CD8-positive, alpha-beta memory T cell (primary cell): Measurements from ENCODE around the gene OVCH1. TPM values are rescaled to one million over a fixed set of nuclear protein-coding genes. Genes with fewer than 3 reads are reported as not detected.
"Not testable (repeated sequence)": the region's sequence is repeated elsewhere in the genome, so short reads cannot be mapped to it uniquely, and the experiment has no call there.

Experiments used
- CTCF ChIA-PET: fragments of 350-600 bp; sonication (Branson Sonifier 250); formaldehyde crosslinking; loops from one replicate; lab custom pipeline; 2021; ENCODE audit warnings: antibody characterized with exemption; lab: Charles Lee
- POLR2A ChIA-PET: fragments of 350-600 bp; sonication (Branson Sonifier 250); formaldehyde crosslinking; loops from one replicate; lab custom pipeline; 2021; ENCODE audit warnings: antibody characterized with exemption; lab: Charles Lee
- DNase-seq, 5 donors: peaks; one replicate each; pipeline versions ENCODE4 v3.0.0 to v3.0.0-alpha.2; 2020 to 2022; ENCODE audit warnings: mixed read lengths in 1 of 5
- H3K27ac ChIP-seq: one replicate; pipeline ENCODE4 v1.7.0; 2013; ENCODE audit warnings: low read depth, mild to moderate bottlenecking, low read length, moderate library complexity
- H3K27me3 ChIP-seq: 2 replicates; pipeline ENCODE4 v1.7.0; 2013; ENCODE audit warnings: low read length, mild to moderate bottlenecking; ENCODE audit not compliant: insufficient read depth, poor library complexity, severe bottlenecking
- H3K36me3 ChIP-seq: 2 replicates; pipeline ENCODE4 v1.7.0; 2013; ENCODE audit warnings: mild to moderate bottlenecking, low read length, moderate library complexity; ENCODE audit not compliant: insufficient read depth
- H3K4me1 ChIP-seq: 2 replicates; pipeline ENCODE4 v1.7.0; 2013; ENCODE audit warnings: mild to moderate bottlenecking, low read length, moderate library complexity; ENCODE audit not compliant: insufficient read depth
- H3K4me3 ChIP-seq: 2 replicates; pipeline ENCODE4 v1.7.0; 2013; ENCODE audit warnings: mild to moderate bottlenecking, low read length
- H3K9me3 ChIP-seq: 2 replicates; pipeline ENCODE4 v1.7.0; 2013; ENCODE audit warnings: mild to moderate bottlenecking, low read length
- H3K27ac Mint-ChIP-seq, 8 donors: one replicate each; pipeline ENCODE4 v1.8.0; 2020 to 2021; ENCODE audit warnings: mixed read lengths in 8 of 8, mild to moderate bottlenecking in 6 of 8, inconsistent platforms in 3 of 8, moderate library complexity in 3 of 8
- H3K27me3 Mint-ChIP-seq, 2 donors: one replicate each; pipeline ENCODE4 v1.8.0; 2020 to 2021; ENCODE audit warnings: mixed read lengths in 2 of 2, mild to moderate bottlenecking in 1 of 2, moderate library complexity in 1 of 2
- H3K36me3 Mint-ChIP-seq, 3 donors: one replicate each; pipeline ENCODE4 v1.8.0; 2020 to 2021; ENCODE audit warnings: mixed read lengths in 3 of 3, inconsistent platforms in 1 of 3, mild to moderate bottlenecking in 1 of 3
- H3K4me1 Mint-ChIP-seq, 3 donors: one replicate each; pipeline ENCODE4 v1.8.0; 2020 to 2021; ENCODE audit warnings: mixed read lengths in 3 of 3, inconsistent platforms in 1 of 3, mild to moderate bottlenecking in 1 of 3
- H3K4me3 Mint-ChIP-seq, 7 donors: one replicate each; pipeline ENCODE4 v1.8.0; 2020 to 2021; ENCODE audit warnings: mixed read lengths in 7 of 7, mild to moderate bottlenecking in 6 of 7, moderate library complexity in 4 of 7, inconsistent platforms in 2 of 7
- H3K9me3 Mint-ChIP-seq, 5 donors: one replicate each; pipeline ENCODE4 v1.8.0; 2020 to 2022; ENCODE audit warnings: mixed read lengths in 5 of 5, mild to moderate bottlenecking in 3 of 5, moderate library complexity in 2 of 5, inconsistent platforms in 1 of 5
- polyA plus RNA-seq: library from polyadenylated mRNA; unstranded; fragments of 300-500 nt; fragmentation: Illumina TruSeq; gene quantifications from one replicate; pipeline ENCODE4 v1.2.3, GENCODE V29; 2021
- total RNA-seq, 2 experiments: library from RNA; stranded (reverse); gene quantifications; one replicate each; pipeline ENCODE4 v1.2.3, GENCODE V29; 2021

Gene OVCH1
- total and polyA plus RNA-seq, 3 experiments from 2014 or later, result not detected

DNA sequence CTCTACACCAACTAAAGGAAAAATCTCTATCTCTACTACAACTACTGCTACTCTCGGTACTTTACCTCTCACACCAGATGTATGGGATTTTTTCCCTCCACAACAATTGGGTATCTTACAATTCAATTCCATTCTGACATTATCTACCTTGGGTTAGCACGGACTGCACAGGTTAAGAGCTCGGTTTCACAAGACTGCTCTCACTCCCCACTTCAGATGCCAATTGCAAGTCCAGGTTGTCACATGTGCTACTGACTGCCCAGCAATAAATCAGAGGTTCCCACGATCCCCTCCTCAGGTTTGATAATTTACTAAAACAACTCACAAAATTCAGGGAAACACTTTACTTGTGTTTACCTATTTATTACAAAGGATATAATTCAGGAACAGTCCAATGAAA, 58.0 kb downstream of the OVCH1 start:
- no peaks in the 10 kb centered on the region for H3K4me1 Mint-ChIP-seq
- H3K27ac ChIP-seq, result no peak overlapping the region
- no peaks in the 10 kb centered on the region for H3K36me3 Mint-ChIP-seq
- H3K4me3 Mint-ChIP-seq, result no peak overlapping the region
- H3K27me3 ChIP-seq, result no peaks in the 10 kb centered on the region
- no peaks in the 10 kb centered on the region for H3K36me3 ChIP-seq
- DNase-seq, result no peak
- ChIA-PET POLR2A (no interaction called here), CTCF (no interaction called here)
- no peak overlapping the region for H3K4me3 ChIP-seq
- H3K9me3 Mint-ChIP-seq, result peaks cover 0 to 10% (median 3%) of the 10 kb centered on the region in 5 donors
- no peaks in the 10 kb centered on the region for H3K9me3 ChIP-seq
- H3K4me1 ChIP-seq, result no peaks in the 10 kb centered on the region
- H3K27ac Mint-ChIP-seq, result no peak overlapping the region
- H3K27me3 Mint-ChIP-seq, result peaks cover 7 to 14% of the 10 kb centered on the region in 2 donors

DNA sequence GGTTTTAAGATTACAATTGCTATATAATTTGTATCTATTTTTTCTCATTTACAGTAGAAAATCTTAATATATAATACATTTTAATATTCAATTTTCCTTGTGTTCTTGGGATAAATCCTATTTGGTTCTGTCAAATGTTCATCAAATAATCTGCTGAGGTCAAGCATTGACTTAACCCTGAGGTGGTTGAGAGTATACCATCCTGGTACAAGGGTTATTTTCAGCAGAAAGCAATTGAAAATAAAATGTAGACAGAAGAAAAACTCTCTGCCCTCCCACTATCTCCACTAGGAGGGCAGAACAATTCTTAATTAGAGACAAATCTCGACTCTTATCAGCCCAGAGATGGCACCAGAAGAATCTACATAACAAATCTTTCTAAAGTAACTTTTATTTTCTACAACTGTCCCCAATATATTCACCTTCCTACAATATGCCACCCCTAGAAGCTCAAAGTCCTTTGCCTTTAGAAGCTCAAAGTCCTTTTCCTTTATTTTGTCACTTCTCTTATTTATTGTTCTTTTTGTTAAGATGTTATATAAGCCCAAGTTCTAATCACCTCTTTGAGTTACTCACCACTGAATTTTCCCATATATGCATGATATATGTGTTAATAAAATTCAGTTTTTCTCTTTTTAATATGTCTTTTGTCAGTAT, 58.6 kb downstream of the OVCH1 start:
- Mint-ChIP-seq H3K27ac (no peak overlapping the region), H3K4me3 (no peak overlapping the region), H3K9me3 (peaks cover 0 to 10% (median 3%) of the 10 kb centered on the region in 5 donors), H3K27me3 (peaks cover 7 to 16% of the 10 kb centered on the region in 2 donors), H3K36me3 (no peaks in the 10 kb centered on the region), H3K4me1 (no peaks in the 10 kb centered on the region)
- Histone ChIP-seq H3K27me3 (no peaks in the 10 kb centered on the region), H3K4me1 (no peaks in the 10 kb centered on the region), H3K27ac (no peak overlapping the region), H3K36me3 (no peaks in the 10 kb centered on the region), H3K4me3 (no peak overlapping the region), H3K9me3 (no peaks in the 10 kb centered on the region)
- POLR2A ChIA-PET, result no interaction called here
- CTCF ChIA-PET, result no interaction called here
- no peak for DNase-seq

DNA sequence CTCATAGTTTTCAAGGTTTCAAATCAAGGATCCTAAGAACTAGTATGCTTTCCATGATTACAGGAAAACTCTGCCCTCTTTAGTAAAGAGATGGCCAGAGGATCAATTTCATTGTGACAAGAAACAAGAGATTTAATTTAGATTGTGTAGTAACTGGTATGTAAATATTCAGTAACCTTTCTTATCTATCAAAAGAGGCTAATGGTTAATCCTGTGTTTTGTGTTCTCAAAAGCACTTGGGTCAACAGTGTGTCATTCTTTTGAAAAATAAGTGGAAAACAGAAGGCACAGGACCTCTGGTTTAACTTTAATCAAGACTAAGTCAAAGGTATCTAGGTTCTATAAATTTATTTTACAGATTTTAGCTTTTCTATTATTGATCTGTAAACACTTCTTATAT, 59.9 kb downstream of the OVCH1 start:
- H3K9me3 Mint-ChIP-seq, result peaks cover 0 to 10% (median 3%) of the 10 kb centered on the region in 5 donors
- Histone ChIP-seq H3K9me3 (no peaks in the 10 kb centered on the region), H3K27ac (no peak overlapping the region), H3K4me1 (no peaks in the 10 kb centered on the region), H3K27me3 (no peaks in the 10 kb centered on the region), H3K36me3 (no peaks in the 10 kb centered on the region), H3K4me3 (no peak overlapping the region)
- ChIA-PET POLR2A (no interaction called here), CTCF (no interaction called here)
- no peaks in the 10 kb centered on the region for H3K36me3 Mint-ChIP-seq
- H3K27ac Mint-ChIP-seq, result no peak overlapping the region
- H3K4me3 Mint-ChIP-seq, result no peak overlapping the region
- H3K27me3 Mint-ChIP-seq, result peaks cover 9 to 25% of the 10 kb centered on the region in 2 donors
- H3K4me1 Mint-ChIP-seq, result no peaks in the 10 kb centered on the region
- no peak for DNase-seq

DNA sequence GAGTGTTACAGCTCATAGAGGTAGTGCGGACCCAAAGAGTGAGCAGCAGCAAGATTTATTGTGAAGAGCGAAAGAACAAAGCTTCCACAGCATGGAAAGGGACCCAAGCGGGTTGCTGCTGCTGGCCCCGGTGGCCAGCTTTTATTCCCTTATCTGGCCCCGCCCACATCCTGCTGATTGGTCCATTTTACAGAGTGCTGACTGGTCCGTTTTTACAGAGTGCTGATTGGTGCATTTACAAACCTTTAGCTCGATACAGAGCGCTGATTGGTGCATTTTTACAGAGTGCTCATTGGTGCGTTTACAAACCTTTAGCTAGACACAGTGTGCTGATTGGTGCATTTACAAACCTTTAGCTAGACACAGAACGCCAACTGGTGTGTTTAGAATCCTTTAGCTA, 60.7 kb downstream of the OVCH1 start:
- not testable (repeated sequence) for H3K4me3 Mint-ChIP-seq

DNA sequence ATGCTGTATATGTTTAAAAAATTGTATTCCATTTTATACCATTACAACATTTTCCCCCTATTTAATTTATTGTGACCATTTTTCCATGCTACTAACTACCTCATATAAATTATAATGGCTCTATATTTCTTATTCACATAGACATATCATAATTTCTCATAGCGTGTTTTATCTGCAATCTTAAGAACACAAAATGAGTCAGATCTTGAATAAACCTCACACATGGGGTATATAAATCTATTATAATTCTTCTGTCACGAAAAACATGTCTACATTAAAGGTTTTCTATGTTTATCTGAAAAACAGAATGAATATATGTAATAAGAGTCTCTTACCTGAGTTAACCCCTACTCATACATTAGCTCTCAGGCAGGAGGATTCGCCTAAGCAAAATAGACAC, 66.0 kb downstream of the OVCH1 start:
- POLR2A ChIA-PET, result no interaction called here
- peaks cover 7 to 11% of the 10 kb centered on the region in 2 donors for H3K27me3 Mint-ChIP-seq
- no peaks in the 10 kb centered on the region for H3K36me3 ChIP-seq
- no peaks in the 10 kb centered on the region for H3K27me3 ChIP-seq
- no peak overlapping the region for H3K4me3 Mint-ChIP-seq
- H3K9me3 ChIP-seq, result no peaks in the 10 kb centered on the region
- no peak overlapping the region for H3K27ac ChIP-seq
- H3K4me3 ChIP-seq, result no peak overlapping the region
- H3K36me3 Mint-ChIP-seq, result no peaks in the 10 kb centered on the region
- peaks cover 0 to 6% (median 0%) of the 10 kb centered on the region in 3 donors for H3K4me1 Mint-ChIP-seq
- no peaks in the 10 kb centered on the region for H3K9me3 Mint-ChIP-seq
- CTCF ChIA-PET, result no interaction called here
- H3K27ac Mint-ChIP-seq, result no peak overlapping the region
- H3K4me1 ChIP-seq, result no peaks in the 10 kb centered on the region
- DNase-seq, result no peak

More for the DNA sequence above, 60.7 kb downstream of the OVCH1 start:
- POLR2A ChIA-PET, H3K9me3 ChIP-seq, H3K27me3 ChIP-seq, H3K4me3 ChIP-seq, H3K27ac ChIP-seq, H3K4me1 ChIP-seq, H3K36me3 Mint-ChIP-seq, H3K27ac Mint-ChIP-seq, H3K36me3 ChIP-seq, DNase-seq, H3K4me1 Mint-ChIP-seq, CTCF ChIA-PET: not testable (repeated sequence)
- Mint-ChIP-seq H3K27me3 (peaks cover 12 to 25% of the 10 kb centered on the region in 2 donors), H3K9me3 (peaks cover 0 to 10% (median 3%) of the 10 kb centered on the region in 5 donors)

DNA sequence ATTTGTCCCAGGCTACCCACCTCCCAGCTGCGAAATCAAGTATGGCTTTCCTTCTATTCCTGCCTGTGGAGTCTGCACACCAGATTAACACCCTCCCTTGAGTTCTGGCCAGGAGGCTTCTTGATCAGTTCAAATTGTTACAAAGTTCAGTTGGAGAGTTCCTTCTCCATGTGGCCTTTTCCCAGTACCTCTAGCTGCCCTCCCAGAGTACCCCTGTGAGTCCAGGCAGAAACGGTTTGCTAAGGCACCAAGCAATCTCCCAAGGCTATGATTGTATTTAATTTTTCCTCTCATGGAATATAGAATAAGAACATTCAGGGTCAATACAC, 66.8 kb downstream of the OVCH1 start:
- Histone ChIP-seq H3K27me3 (no peaks in the 10 kb centered on the region), H3K36me3 (no peaks in the 10 kb centered on the region), H3K4me1 (no peaks in the 10 kb centered on the region), H3K9me3 (no peaks in the 10 kb centered on the region), H3K4me3 (no peak overlapping the region), H3K27ac (no peak overlapping the region)
- Mint-ChIP-seq H3K9me3 (no peaks in the 10 kb centered on the region), H3K36me3 (no peaks in the 10 kb centered on the region), H3K27ac (no peak overlapping the region), H3K27me3 (peaks cover 7 to 11% of the 10 kb centered on the region in 2 donors), H3K4me1 (peaks cover 0 to 6% (median 0%) of the 10 kb centered on the region in 3 donors), H3K4me3 (no peak overlapping the region)
- DNase-seq, result no peak
- ChIA-PET CTCF (no interaction called here), POLR2A (no interaction called here)

DNA sequence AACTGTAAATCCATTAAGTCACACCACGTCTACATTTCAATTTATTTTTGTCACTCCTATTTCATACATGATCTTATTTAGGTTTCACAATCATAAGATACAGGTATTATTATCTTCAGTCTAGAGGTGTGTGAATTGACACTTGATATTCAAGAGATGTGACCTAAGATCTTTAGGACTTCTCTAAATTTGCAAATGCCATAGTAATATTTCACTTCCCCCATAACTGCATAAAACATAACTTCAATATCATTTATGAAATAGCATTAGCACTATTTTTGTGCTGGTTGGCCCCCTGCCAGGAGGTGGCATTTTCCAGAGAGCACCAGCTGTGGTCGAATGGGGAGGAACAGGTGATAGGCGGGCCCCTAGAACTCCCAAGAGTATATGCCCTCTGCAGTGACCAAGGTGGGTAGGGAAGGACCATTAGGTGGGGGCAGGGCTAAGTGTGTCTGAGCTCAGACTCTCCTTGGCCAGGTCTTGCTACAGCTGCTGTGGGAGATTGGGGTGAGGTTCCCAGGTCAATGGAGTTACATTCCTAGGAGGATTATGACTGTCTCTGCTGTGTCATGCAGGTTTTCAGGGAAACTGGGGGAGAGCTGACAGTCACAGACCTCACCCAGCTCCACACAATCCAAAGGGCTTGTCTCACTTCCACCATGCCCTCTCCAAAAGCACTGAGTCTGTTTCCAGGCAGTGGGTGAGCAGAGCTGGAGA, 67.3 kb downstream of the OVCH1 start:
- ChIA-PET CTCF (no interaction called here), POLR2A (no interaction called here)
- Mint-ChIP-seq H3K4me1 (peaks cover 0 to 6% (median 0%) of the 10 kb centered on the region in 3 donors), H3K27me3 (peaks cover 7 to 14% of the 10 kb centered on the region in 2 donors), H3K9me3 (no peaks in the 10 kb centered on the region), H3K27ac (no peak overlapping the region), H3K4me3 (no peak overlapping the region), H3K36me3 (no peaks in the 10 kb centered on the region)
- Histone ChIP-seq H3K36me3 (no peaks in the 10 kb centered on the region), H3K4me3 (no peak overlapping the region), H3K4me1 (no peaks in the 10 kb centered on the region), H3K27ac (no peak overlapping the region), H3K27me3 (no peaks in the 10 kb centered on the region), H3K9me3 (no peaks in the 10 kb centered on the region)
- no peak for DNase-seq

DNA sequence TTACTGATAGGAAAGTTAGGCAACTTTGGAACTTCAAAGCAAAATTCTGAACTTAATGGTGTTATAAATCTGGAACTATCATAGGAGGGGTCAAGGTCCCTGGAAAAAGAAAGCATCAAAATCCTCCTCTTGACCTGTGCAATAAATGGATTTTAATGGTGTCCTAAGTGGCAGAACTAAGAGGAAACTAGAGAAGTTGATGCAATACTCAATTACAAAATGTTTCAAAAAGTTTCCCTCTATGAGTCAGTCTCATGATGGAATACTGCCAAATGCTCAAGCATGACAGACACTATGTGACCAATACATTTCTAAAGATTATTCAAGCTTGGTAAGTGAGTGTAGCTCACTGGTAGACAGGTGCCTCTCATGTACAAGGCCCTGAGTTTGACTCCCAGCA, 68.9 kb downstream of the OVCH1 start:
- Histone ChIP-seq H3K36me3 (no peaks in the 10 kb centered on the region), H3K4me3 (no peak overlapping the region), H3K4me1 (no peaks in the 10 kb centered on the region), H3K9me3 (no peaks in the 10 kb centered on the region), H3K27me3 (no peaks in the 10 kb centered on the region), H3K27ac (no peak overlapping the region)
- H3K27ac Mint-ChIP-seq, result no peak overlapping the region
- H3K4me1 Mint-ChIP-seq, result peaks cover 0 to 6% (median 0%) of the 10 kb centered on the region in 3 donors
- CTCF ChIA-PET, result no interaction called here
- peaks cover 11 to 14% of the 10 kb centered on the region in 2 donors for H3K27me3 Mint-ChIP-seq
- no peak overlapping the region for H3K4me3 Mint-ChIP-seq
- H3K36me3 Mint-ChIP-seq, result no peaks in the 10 kb centered on the region
- POLR2A ChIA-PET, result no interaction called here
- no peaks in the 10 kb centered on the region for H3K9me3 Mint-ChIP-seq
- DNase-seq, result no peak
